HG02938 (cell line): ENCODE data around the gene TSGA10.
"Not testable (repeated sequence)": the region's sequence is repeated elsewhere in the genome, so short reads cannot be mapped to it uniquely, and the experiment has no call there.

Source experiments
- ATAC-seq: cut with Tn5 transposase; IDR thresholded peaks from one replicate; pipeline ENCODE4 v1.9.1; 2021; ENCODE audit warnings: mild to moderate bottlenecking, moderate library complexity; ENCODE audit not compliant: unreplicated experiment

The TSGA10 gene, protein sequence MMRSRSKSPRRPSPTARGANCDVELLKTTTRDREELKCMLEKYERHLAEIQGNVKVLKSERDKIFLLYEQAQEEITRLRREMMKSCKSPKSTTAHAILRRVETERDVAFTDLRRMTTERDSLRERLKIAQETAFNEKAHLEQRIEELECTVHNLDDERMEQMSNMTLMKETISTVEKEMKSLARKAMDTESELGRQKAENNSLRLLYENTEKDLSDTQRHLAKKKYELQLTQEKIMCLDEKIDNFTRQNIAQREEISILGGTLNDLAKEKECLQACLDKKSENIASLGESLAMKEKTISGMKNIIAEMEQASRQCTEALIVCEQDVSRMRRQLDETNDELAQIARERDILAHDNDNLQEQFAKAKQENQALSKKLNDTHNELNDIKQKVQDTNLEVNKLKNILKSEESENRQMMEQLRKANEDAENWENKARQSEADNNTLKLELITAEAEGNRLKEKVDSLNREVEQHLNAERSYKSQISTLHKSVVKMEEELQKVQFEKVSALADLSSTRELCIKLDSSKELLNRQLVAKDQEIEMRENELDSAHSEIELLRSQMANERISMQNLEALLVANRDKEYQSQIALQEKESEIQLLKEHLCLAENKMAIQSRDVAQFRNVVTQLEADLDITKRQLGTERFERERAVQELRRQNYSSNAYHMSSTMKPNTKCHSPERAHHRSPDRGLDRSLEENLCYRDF

DNA sequence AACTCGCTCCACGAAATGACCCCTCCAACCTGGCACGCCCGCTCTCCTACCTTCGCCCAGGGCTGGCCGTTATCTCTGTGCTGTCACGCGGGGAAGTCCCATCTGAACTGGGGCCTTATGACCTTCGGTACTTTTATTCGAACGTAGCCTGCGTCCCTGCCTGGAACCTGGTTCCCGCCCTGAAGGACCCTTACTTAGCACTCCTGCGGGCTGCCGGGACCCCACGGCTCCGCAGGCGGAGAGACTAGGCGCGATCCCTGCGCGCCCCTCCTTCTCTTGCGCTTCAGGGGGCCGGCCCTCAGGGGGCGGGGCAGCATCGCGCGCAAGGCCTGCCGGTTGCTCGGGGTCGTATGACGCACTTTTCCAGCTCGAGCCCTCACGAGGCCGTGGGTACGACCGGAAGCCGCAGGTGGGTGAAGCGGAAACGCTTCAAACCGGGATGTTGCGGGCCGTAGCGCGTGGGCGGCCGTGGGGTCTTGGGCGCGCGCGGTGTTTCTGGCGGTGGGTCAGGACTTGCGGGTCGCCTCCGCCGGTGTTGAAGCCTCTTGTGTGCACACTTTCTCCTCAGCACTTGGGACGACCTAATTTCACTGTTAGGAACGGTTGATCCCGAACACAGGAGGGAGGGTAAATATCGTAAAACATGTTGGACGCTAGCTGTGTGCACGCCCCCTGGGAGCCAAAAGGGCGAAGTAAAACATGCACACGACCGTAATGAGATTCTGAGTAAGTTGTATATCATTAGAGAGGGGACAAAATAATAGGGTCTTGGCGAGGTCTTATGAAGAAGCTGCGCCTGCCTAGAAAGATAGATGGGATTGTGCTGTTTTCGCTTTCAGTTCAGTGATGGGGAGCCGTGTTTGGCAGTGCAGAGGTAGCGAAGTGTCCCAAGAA is at the start of gene TSGA10, which contains the start of gene LIPT1:
Gene TSGA10, minus strand, starts transcription at position 300 of the 894 bp plus-strand sequence. CDS start 45,503 bp downstream, outside the sequence.
Gene LIPT1, plus strand, starts transcription at position 325 of the 894 bp plus-strand sequence. CDS start 6,991 bp downstream, outside the sequence.
- ATAC-seq: peak; percentile 92

DNA sequence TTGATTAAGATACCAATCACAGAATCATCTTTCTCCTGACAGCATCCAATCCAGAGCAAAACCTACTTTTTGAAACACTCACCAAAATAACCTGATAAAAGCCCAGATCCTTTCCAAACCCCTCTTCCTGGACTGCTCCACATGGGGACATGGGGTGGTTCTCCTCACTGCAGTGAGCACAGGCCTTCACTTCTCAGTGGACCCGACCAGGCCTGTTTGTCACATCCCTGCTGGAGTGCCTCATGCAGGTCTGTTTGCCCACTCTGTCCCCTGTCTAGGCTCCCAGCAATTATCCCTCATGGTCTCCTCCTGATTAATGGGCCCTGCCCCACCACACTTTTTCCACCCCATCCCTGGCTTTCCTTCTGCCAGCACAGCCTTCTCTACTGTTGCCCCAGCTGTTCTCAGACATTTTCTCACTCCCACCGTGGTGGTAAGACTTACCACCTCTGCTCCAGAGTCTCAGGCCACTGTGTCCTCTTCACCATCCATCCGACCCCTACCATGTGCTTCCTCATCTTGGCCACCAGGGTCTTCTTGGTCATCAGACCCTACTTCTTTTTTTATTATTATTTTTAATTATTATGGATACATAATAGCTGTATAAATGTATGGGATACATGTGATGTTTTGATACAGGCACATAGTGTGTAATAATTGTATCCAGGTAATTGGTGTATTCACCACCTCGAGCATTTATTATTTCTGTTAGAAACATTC is 47.4 kb upstream of the TSGA10 start:
- ATAC-seq: no peak

GRCh38 chr2:99200076-99200800 is 45.5 kb upstream of the TSGA10 start:
- no peak for ATAC-seq

DNA sequence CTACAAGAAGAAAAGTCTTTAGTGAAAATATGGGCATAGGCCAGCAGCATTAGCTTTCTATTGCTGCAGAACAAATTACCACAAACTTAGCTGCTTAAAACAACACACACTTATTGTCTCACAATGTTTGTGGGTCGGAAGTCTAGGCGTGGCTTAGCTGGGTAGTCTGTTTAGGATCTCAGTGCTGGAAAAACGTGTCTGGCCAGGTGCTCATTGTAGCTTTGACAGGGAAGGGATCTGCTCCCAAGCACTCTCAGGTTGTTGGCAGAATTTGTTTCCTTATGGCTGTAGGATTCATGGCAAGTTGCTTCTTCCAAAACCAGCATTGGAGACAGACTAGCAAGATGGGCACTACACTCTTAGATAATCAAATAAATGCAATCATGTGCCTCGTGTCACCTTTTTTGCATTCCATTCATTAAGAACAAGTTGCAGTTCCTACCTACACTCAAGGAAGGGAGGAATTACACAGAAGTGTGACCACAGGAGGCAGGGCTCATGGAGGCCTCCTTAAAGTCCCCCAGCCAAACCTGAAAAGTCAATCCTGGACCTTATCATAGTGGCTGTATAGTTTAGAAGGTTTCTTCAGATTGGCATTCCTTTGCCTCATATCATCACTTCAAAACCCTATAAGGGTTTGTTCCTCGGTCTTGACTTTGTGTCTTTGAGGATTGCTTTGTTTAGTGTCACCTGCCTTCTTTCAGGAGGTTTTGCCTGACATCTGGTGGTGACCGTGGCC is 43.5 kb upstream of the TSGA10 start:
- no peak for ATAC-seq

DNA sequence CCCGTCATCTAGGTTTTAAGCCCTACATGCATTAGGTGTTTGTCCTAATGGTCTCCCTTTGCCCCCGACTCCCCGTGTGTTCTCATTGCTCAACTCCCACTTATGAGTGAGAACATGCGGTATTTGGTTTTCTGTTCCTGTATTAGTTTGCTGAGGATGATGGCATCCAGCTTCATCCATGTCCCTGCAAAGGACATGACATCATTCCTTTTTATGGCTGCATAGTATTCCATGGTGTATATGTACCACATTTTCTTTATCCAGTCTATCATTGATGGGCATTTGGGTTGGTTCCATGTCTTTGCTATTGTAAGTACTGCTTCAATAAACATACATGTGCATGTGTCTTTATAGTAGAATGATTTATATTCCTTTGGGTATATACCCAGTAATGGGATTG is 37.6 kb upstream of the TSGA10 start:
- ATAC-seq: not testable (repeated sequence)

DNA sequence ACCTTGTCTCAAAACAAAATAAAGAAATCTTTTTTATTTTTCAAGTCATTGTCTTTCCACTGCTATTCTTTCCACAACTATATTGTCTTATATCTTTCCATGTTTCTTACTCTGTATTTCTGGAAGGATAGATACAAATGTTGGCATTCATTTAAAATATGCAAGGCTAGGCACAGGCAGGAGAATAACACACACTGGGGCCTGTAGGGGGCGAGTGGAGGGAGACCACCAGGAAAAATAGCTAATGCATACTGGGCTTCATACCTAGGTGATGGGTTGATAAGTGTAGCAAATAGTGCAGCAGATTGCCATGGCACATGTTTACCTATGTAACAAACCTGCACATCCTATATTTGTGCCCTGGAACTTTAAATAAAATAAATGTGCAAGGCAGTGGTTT is 35.8 kb upstream of the TSGA10 start:
- ATAC-seq: no peak

DNA sequence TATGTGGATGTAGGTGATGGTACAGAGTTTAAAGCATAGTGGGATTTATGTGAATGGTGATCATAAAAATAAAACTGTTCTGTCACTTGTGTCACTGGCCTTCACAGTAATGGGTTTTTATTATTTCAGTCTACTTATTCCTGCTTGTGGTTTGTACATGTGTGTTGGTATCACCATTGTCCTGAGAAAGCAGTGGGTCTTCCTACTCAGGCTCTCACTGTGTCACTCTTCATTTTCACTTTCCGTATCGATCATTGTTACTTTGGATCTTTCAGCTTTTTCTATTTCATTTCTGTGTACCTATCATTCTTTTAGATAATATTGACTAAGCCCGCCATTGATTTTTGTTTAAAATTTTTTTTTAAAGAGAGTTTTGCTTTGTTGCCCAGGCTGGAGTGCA is 33.6 kb upstream of the TSGA10 start:
- ATAC-seq: no peak

DNA sequence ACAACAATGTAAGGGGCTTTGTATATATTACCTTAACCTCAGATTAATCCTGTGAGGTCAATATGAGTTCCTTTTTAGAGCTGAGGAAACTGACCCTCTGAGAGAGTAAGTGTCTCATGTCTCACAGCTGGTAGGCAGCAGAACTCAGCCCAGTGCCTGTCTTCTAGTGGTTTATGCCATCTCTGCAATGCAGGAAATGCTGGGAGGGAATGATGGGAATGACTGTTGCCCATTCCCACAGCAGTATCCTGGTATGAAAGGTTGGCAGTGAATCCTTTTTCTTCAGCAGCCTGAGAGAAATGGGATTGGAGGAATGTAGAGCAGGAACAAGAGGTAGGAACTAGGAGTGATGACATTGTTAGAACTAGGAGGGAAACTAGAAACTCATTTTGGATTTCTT is 32.3 kb upstream of the TSGA10 start:
- ATAC-seq: no peak

DNA sequence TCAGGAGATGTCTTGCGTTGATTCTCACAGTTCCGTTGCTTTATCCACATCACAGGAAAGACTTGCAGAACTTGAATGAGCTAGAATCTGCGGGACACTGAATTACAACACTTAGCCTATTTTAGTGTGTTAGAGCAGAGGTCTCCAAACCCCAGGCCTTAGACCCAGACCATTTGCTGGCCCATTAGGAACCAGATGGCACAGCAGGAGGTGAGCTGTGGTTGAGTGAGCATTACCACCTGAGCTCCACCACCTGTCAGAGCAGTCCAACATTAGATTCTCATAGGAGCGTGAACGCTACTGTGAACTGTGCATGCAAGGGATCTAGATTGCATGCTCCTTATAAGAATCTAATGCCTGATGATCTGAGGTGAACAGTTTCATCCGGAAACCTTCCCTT is 30.1 kb upstream of the TSGA10 start:
- no peak for ATAC-seq

DNA sequence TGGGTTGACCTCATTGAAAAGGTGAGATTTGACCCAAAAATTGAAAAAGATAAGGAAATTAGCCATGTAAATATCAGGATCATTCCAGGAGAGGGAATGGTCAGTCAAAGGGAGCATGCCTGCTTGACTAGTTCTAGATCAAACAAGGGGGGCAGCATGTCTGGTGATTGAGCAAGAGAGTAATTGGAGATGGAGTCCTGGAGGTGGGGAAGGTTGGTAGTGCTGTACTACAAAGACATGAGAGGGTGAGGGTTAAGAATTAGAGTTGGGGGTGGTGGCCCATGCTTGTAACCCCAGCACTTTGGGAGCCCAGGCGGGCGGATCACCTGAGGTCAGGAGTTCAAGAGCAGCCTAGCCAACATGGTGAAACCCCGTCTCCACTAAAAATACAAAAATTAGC is 28.3 kb upstream of the TSGA10 start:
- ATAC-seq: no peak

DNA sequence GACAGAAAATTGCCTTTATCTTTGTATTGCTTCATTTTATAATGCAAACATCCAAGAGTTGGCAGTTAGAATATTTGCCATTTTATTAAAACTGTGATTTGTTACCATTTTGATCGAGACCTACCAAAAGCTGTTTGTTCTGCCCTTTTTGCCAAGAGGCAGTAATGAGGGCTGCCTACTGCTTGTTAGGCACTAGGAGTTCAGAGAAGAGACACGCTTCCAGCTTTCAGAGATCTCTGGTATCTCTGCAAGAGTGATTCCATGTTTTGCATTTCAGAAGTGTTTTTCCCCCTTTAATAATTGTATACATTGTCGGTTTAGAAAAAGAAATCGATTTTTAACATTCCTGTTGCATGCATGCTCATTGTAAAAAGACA is 26.9 kb upstream of the TSGA10 start:
- no peak for ATAC-seq

- ATAC-seq: peak; percentile 89
These were observed 26.2 kb upstream of the TSGA10 start, which contains the start of the genes MITD1 and MRPL30 for GRCh38 chr2:99180755-99181623. TSS of gene MITD1 (minus strand) at chr2:99181058. CDS start at chr2:99180981, 77 bp downstream. TSS of gene MRPL30 (plus strand) at chr2:99181184. CDS start at chr2:99186204, 5,020 bp downstream.

GRCh38 chr2:99171377-99172140 is 16.8 kb upstream of the TSGA10 start:
- no peak for ATAC-seq

- no peak for ATAC-seq
These were observed 14.8 kb upstream of the TSGA10 start for GRCh38 chr2:99169534-99169933.

DNA sequence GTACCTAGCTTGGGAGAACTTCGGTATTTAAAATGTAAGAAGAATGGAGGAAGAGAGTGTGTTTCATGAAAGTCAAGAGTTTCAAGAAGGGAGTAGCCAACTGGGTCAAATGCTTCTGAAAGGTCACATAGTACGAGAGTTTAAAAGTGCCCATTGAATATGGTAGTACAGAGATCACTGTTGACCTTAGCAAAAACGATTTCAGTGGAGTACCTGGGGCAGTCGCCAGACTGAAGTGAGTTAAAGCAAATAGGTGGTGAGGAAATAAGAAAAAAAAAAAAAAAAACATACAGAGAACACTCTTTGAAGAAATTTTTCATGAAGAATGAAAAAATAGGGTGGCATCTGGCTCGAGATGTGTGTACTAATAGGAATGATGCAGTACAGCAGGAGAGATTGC is 11.5 kb upstream of the TSGA10 start:
- no peak for ATAC-seq

- ATAC-seq: no peak
These were observed 4.9 kb upstream of the TSGA10 start for GRCh38 chr2:99159594-99159993.

DNA sequence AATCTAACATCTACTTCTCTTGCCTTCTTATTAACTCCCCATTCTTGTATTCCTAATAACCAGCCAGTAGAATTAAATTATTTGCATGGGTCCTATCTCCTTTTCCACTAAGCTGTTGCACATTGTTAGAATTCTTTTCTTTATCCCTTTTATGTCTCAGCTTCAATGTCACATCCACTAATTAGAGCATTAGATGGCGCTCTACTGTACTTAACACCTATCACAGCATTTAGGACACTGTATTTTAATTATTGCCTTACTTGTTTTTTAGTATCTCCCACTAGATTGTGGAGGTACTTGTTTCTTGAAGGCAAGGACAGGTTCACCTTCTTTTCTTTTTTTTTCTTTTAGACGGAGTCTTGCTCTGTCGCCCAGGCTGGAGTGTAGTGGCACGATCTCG is 3.9 kb upstream of the TSGA10 start:
- no peak for ATAC-seq
